NAMALWA (cell line): ENCODE measurements around the gene KRTAP4-9.
"Not testable (repeated sequence)": the region's sequence is repeated elsewhere in the genome, so short reads cannot be mapped to it uniquely, and the experiment has no call there.

Source experiments
- DNase-seq: peaks from one replicate; pipeline ENCODE4 v3.0.0-alpha.2; 2015; ENCODE audit warnings: low spot score

Gene KRTAP4-9

GRCh38 chr17:41131979-41132378, 26.8 kb downstream of the KRTAP4-9 start:
- DNase-seq, result no peak

- DNase-seq, result no peak
Observed at GRCh38 chr17:41133880-41134735, 28.9 kb downstream of the KRTAP4-9 start.

GRCh38 chr17:41139865-41140264, 34.7 kb downstream of the KRTAP4-9 start:
- DNase-seq, result not testable (repeated sequence)

- DNase-seq, result no peak
Observed at GRCh38 chr17:41140360-41141131, 35.4 kb downstream of the KRTAP4-9 start, which contains the start of gene KRTAP4-6. Gene KRTAP4-6 (minus strand): TSS chr17:41140544. CDS start chr17:41140487, 57 bp downstream.

- no peak for DNase-seq
Observed at GRCh38 chr17:41141361-41141760, 36.2 kb downstream of the KRTAP4-9 start.

GRCh38 chr17:41144846-41145245, 39.7 kb downstream of the KRTAP4-9 start:
- DNase-seq, result no peak

- no peak for DNase-seq
Observed at GRCh38 chr17:41145261-41145660, 40.1 kb downstream of the KRTAP4-9 start.

- no peak for DNase-seq
Observed at GRCh38 chr17:41147531-41148204, 42.5 kb downstream of the KRTAP4-9 start.

- not testable (repeated sequence) for DNase-seq
Observed at GRCh38 chr17:41148971-41149651, 43.9 kb downstream of the KRTAP4-9 start.

- no peak for DNase-seq
Observed at GRCh38 chr17:41149652-41149985, 44.4 kb downstream of the KRTAP4-9 start, which contains the start of gene KRTAP4-5. Gene KRTAP4-5 (minus strand): TSS chr17:41149825. CDS start chr17:41149767, 58 bp downstream.

GRCh38 chr17:41150026-41150425, 44.8 kb downstream of the KRTAP4-9 start:
- no peak for DNase-seq

- no peak for DNase-seq
Observed at GRCh38 chr17:41151525-41151924, 46.3 kb downstream of the KRTAP4-9 start.

GRCh38 chr17:41153856-41154255, 48.7 kb downstream of the KRTAP4-9 start:
- no peak for DNase-seq
